Colonic mucosa (tissue), 4 donors: ENCODE results near the gene C1QTNF8. TPM values are rescaled to one million over a fixed set of nuclear protein-coding genes. Genes with fewer than 3 reads are reported as not detected.

ENCODE experiments used
- DNase-seq: peaks from one replicate; pipeline ENCODE4 v3.0.0-alpha.2; 2020
- H3K27ac ChIP-seq: fragments of 200-600 bp; one replicate; pipeline ENCODE4 v1.8.0; 2021
- H3K27me3 ChIP-seq: fragments of 200-600 bp; one replicate; pipeline ENCODE4 v1.8.0; 2021
- H3K36me3 ChIP-seq: fragments of 200-600 bp; one replicate; pipeline ENCODE4 v1.8.0; 2021
- H3K4me1 ChIP-seq: fragments of 200-600 bp; one replicate; pipeline ENCODE4 v1.8.0; 2021; ENCODE audit warnings: mild to moderate bottlenecking
- H3K4me3 ChIP-seq: fragments of 200-600 bp; one replicate; pipeline ENCODE4 v1.8.0; 2021
- H3K9ac ChIP-seq, 2 donors: one replicate each; pipeline ENCODE4 v1.7.0; 2013; ENCODE audit warnings: control low read depth in 2 of 2, low read depth in 2 of 2, low read length in 2 of 2
- H3K9me3 ChIP-seq: fragments of 200-600 bp; one replicate; pipeline ENCODE4 v1.8.0; 2021
- CTCF ChIP-seq: fragments of 200-600 bp; IDR thresholded peaks from one replicate; pipeline ENCODE4 v1.8.0; 2022; ENCODE audit warnings: antibody characterized with exemption, mild to moderate bottlenecking
- intact Hi-C: fragments of 100-400 bp; cut with DNase I; formaldehyde crosslinking; loops from one replicate; pipeline ENCODE4 v1.14.1; 2022
- total RNA-seq, 2 donors: library from RNA; stranded (reverse); fragmentation: NEBNext Ultra II Directional in 1 of 2; extraction: Animal tissue kit (Norgen Biotek cat#: 25700) in 1 of 2; gene quantifications; one replicate each; pipeline ENCODE4 v1.2.1, GENCODE V29; 2021
- donor health status: healthy.
- donor health status: DM: no; HTN: no; CAD: no.
- donor health status: DM: no; HTN: no; CAD: no.

The C1QTNF8 gene
- total RNA-seq, 2 donors from 2014 or later: not detected

GRCh38 chr16:1084971-1085370, 11.1 kb downstream of the C1QTNF8 start:
- no peak overlapping the region for H3K27ac ChIP-seq
- TF ChIP-seq CTCF: no peak

GRCh38 chr16:1082952-1083675, 12.9 kb downstream of the C1QTNF8 start:
- no peak overlapping the region for H3K9ac ChIP-seq
- H3K9me3 ChIP-seq: no peaks in the 10 kb centered on the region
- no peak for TF ChIP-seq CTCF
- no peaks in the 10 kb centered on the region for H3K36me3 ChIP-seq
- no peak overlapping the region for H3K4me3 ChIP-seq
- H3K27ac ChIP-seq: no peak overlapping the region
- peaks cover 16% of the 10 kb centered on the region for H3K27me3 ChIP-seq
- intact Hi-C loops: no loop called here
- no peak for DNase-seq
- H3K4me1 ChIP-seq: peaks cover 3% of the 10 kb centered on the region

More at GRCh38 chr16:1084971-1085370, 11.1 kb downstream of the C1QTNF8 start:
- Histone ChIP-seq H3K27me3 (peaks cover 15% of the 10 kb centered on the region), H3K36me3 (no peaks in the 10 kb centered on the region), H3K4me3 (no peak overlapping the region), H3K9ac (no peak overlapping the region), H3K9me3 (no peaks in the 10 kb centered on the region), H3K4me1 (peaks cover 10% of the 10 kb centered on the region)
- no peak for DNase-seq
- intact Hi-C loops: no loop called here

GRCh38 chr16:1082266-1082951, 13.6 kb downstream of the C1QTNF8 start:
- Histone ChIP-seq H3K27me3 (peaks cover 18% of the 10 kb centered on the region), H3K9ac (no peak overlapping the region), H3K36me3 (no peaks in the 10 kb centered on the region), H3K4me1 (peaks cover 3% of the 10 kb centered on the region), H3K4me3 (no peak overlapping the region), H3K27ac (no peak overlapping the region), H3K9me3 (no peaks in the 10 kb centered on the region)
- intact Hi-C loops: no loop called here
- no peak for TF ChIP-seq CTCF
- DNase-seq: no peak

GRCh38 chr16:1081734-1082265, 14.2 kb downstream of the C1QTNF8 start:
- Histone ChIP-seq H3K9ac (no peak overlapping the region), H3K9me3 (no peaks in the 10 kb centered on the region), H3K27me3 (peaks cover 24% of the 10 kb centered on the region), H3K27ac (no peak overlapping the region), H3K36me3 (no peaks in the 10 kb centered on the region), H3K4me1 (peaks cover 3% of the 10 kb centered on the region), H3K4me3 (no peak overlapping the region)
- TF ChIP-seq CTCF: no peak
- intact Hi-C loops: no loop called here
- DNase-seq: no peak

GRCh38 chr16:1080801-1081733, 15.0 kb downstream of the C1QTNF8 start:
- no peak for TF ChIP-seq CTCF
- Histone ChIP-seq H3K4me3 (no peak overlapping the region), H3K4me1 (peaks cover 3% of the 10 kb centered on the region), H3K36me3 (no peaks in the 10 kb centered on the region), H3K27ac (no peak overlapping the region), H3K27me3 (peaks cover 25% of the 10 kb centered on the region), H3K9me3 (no peaks in the 10 kb centered on the region), H3K9ac (no peak overlapping the region)
- intact Hi-C loops: no loop called here
- DNase-seq: no peak
